Mucosa of descending colon (tissue), 3 donors: ENCODE data around the gene PIGBOS1. TPM values are rescaled to one million over a fixed set of nuclear protein-coding genes. Genes with fewer than 3 reads are reported as not detected.
"Not testable (repeated sequence)": the region's sequence is repeated elsewhere in the genome, so short reads cannot be mapped to it uniquely, and the experiment has no call there.

ENCODE experiments used
- ATAC-seq: fragments of 200-7000 bp; cut with Tn5 transposase; one replicate; pipeline ENCODE4 v1.9.1; 2020; ENCODE audit warnings: mild to moderate bottlenecking, moderate library complexity
- DNase-seq, 3 donors: peaks; one replicate each; pipeline ENCODE4 v3.0.0-alpha.2; 2020
- H3K36me3 ChIP-seq: fragments of 200-600 bp; one replicate; pipeline ENCODE4 v1.8.0; 2021; ENCODE audit warnings: low read depth, mild to moderate bottlenecking
- H3K4me1 ChIP-seq: fragments of 200-600 bp; one replicate; pipeline ENCODE4 v1.8.0; 2021; ENCODE audit warnings: low read depth, mild to moderate bottlenecking
- H3K4me3 ChIP-seq: fragments of 200-600 bp; one replicate; pipeline ENCODE4 v1.8.0; 2021; ENCODE audit warnings: mild to moderate bottlenecking
- H3K9me3 ChIP-seq: fragments of 200-600 bp; one replicate; pipeline ENCODE4 v1.8.0; 2021; ENCODE audit warnings: mild to moderate bottlenecking
- intact Hi-C, 2 donors: fragments of 100-400 bp; cut with DNase I in 1 of 2; cut with micrococcal nuclease in 1 of 2; formaldehyde crosslinking; loops; one replicate each; pipeline versions ENCODE4 v1.11.0 to v1.11.1; 2022; cut with DNase I, micrococcal nuclease
- total RNA-seq, 3 donors: library from RNA; stranded (reverse); fragmentation: NEBNext Ultra II Directional in 2 of 3; extraction: Animal tissue kit (Norgen Biotek cat#: 25700) in 2 of 3; gene quantifications; one replicate each; pipeline versions ENCODE4 v1.2.1 to v1.2.4, GENCODE V29; 2021 to 2023
- TF ChIP-seq, protein P1 (sequence below): fragments of 200-600 bp; IDR thresholded peaks from one replicate; pipeline ENCODE4 v1.8.0; 2022; ENCODE audit warnings: antibody characterized with exemption, mild to moderate bottlenecking
- donor health status: DM: no; HTN: no; CAD: no; lungs with moderate emphysema.
- donor health status: DM: no; HTN: no; CAD: no.
- donor health status: DM: no; HTN: yes; CAD: no.

The PIGBOS1 gene
- total RNA-seq, 3 donors from 2014 or later: 7.7 to 11.0 (median 9.8) TPM

DNA sequence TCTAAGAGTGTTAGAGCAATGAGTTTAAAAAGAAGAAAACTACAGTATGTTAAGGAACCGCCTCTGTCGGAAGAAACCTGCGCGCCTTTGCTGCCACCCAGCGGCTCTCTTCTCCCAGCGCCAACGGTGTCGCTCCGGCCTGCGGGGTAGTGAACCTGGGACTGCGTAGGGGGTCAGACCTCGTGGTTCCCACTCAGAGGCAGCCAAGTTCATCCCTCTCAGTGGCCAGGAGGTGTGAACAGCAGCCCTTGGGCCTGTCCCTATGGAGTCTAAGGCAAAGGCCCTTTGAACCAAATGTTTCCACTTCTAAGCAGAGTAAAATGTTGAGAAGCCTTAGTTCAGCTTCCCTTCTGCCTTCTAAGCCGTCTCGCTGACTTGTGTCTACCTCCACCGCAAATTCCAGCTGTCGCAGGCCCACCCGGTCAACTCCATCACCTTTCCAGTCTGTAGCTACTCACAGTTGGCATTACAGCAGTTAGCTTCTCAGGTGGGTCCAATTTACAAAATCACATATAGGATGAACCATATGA, 28.3 kb downstream of the PIGBOS1 start:
- intact Hi-C loops: loop anchor here (1.0 to 5.0 kb wide), 2 partner anchors 73 kb away; no protein-coding TSS in a partner anchor
- TF ChIP-seq, protein P1, sequence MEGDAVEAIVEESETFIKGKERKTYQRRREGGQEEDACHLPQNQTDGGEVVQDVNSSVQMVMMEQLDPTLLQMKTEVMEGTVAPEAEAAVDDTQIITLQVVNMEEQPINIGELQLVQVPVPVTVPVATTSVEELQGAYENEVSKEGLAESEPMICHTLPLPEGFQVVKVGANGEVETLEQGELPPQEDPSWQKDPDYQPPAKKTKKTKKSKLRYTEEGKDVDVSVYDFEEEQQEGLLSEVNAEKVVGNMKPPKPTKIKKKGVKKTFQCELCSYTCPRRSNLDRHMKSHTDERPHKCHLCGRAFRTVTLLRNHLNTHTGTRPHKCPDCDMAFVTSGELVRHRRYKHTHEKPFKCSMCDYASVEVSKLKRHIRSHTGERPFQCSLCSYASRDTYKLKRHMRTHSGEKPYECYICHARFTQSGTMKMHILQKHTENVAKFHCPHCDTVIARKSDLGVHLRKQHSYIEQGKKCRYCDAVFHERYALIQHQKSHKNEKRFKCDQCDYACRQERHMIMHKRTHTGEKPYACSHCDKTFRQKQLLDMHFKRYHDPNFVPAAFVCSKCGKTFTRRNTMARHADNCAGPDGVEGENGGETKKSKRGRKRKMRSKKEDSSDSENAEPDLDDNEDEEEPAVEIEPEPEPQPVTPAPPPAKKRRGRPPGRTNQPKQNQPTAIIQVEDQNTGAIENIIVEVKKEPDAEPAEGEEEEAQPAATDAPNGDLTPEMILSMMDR: peak; percentile 82
- DNase-seq: peak; percentile 89 to 91 (median 90)

GRCh38 chr15:55289746-55290527, 29.0 kb downstream of the PIGBOS1 start, which contains the start of gene RAB27A:
TSS of gene RAB27A (minus strand) at chr15:55289813. CDS start at chr15:55234934, 54,879 bp downstream.
- ATAC-seq (peak; percentile 93), DNase-seq (peak; percentile 83 to 89 (median 88))
- Histone ChIP-seq H3K9me3 (no peaks in the 10 kb centered on the region), H3K4me1 (peaks cover 5% of the 10 kb centered on the region), H3K4me3 (peak within 1 kb of the TSS; percentile 71), H3K36me3 (no peaks in the 10 kb centered on the region)
- intact Hi-C loops: loop anchor here (1.0 to 5.0 kb wide), 2 partner anchors 73 kb away; no protein-coding TSS in a partner anchor
- TF ChIP-seq, protein P1: no peak

More for the DNA sequence above, 28.3 kb downstream of the PIGBOS1 start:
- Histone ChIP-seq H3K4me3 (peak overlapping the region; percentile 71), H3K4me1 (peaks cover 5% of the 10 kb centered on the region), H3K9me3 (no peaks in the 10 kb centered on the region), H3K36me3 (no peaks in the 10 kb centered on the region)
- peak; percentile 83 for ATAC-seq

DNA sequence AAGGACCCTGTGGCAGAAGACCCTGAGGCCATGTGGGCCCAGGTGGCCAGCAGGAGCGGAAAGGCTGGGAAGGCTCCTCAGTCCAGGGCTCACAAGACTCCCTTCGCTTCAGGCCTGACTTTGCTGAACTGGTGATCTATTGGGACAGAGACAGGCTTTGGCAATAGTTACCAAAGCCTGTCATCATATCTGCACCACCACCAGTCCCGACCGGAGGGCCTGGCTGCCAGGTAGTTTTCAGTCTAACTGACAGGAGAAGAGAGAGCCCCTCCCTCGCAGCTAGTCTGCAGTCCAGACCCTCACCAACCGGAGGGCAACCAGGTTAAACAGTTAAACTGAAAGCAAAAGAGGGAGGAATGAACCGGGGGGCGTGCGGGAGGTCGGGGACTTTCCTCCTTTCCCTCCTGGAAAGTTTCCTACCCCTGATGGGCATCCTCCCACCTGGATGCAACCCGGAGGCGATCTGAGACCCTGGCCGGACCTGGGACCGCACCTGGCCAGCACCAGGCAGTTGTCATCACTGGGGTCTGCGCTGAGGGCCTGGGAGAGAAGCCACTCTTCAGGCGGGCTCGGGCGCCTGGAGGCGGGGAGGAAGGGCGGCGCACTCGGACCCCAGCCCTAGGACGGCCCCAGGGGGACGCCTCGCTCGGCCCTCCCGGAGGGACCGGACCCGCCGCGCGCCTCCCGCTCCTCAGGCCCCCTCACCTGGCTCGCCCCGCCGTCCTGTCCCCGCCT, 29.7 kb downstream of the PIGBOS1 start:
- peak; percentile 39 for ATAC-seq
- H3K36me3 ChIP-seq: no peaks in the 10 kb centered on the region
- H3K4me3 ChIP-seq: peak overlapping the region; percentile 71
- intact Hi-C loops: no loop called here
- no peaks in the 10 kb centered on the region for H3K9me3 ChIP-seq
- TF ChIP-seq, protein P1: no peak
- peaks cover 8% of the 10 kb centered on the region for H3K4me1 ChIP-seq
- peak in 2 of 3 donors; percentile 38 to 49 for DNase-seq

- H3K9me3 ChIP-seq: no peaks in the 10 kb centered on the region
- no peak for ATAC-seq
- H3K4me3 ChIP-seq: no peak overlapping the region
- DNase-seq: no peak
- H3K36me3 ChIP-seq: no peaks in the 10 kb centered on the region
- H3K4me1 ChIP-seq: peaks cover 13% of the 10 kb centered on the region
- TF ChIP-seq, protein P1: no peak
- intact Hi-C loops: no loop called here
Observed at GRCh38 chr15:55288006-55288717, 30.8 kb downstream of the PIGBOS1 start.

- H3K9me3 ChIP-seq, ATAC-seq, H3K36me3 ChIP-seq, intact Hi-C loops, DNase-seq, H3K4me3 ChIP-seq: not testable (repeated sequence)
- peaks cover 13% of the 10 kb centered on the region for H3K4me1 ChIP-seq
Observed at GRCh38 chr15:55286442-55287189, 32.3 kb downstream of the PIGBOS1 start.
